Islet precursor cell (in vitro differentiated cells): ENCODE results near the gene NPPC.
"Not testable (repeated sequence)": the region's sequence is repeated elsewhere in the genome, so short reads cannot be mapped to it uniquely, and the experiment has no call there.

Experiments
- DNase-seq: peaks from one replicate; pipeline ENCODE4 v3.0.0-alpha.2; 2018

NPPC gene

GRCh38 chr2:231919341-231920035 lies 6.7 kb downstream of the NPPC start:
- no peak for DNase-seq

- no peak for DNase-seq
Observed at GRCh38 chr2:231918501-231919330, 7.5 kb downstream of the NPPC start.

- no peak for DNase-seq
Observed at GRCh38 chr2:231917280-231918066, 8.7 kb downstream of the NPPC start.

DNA sequence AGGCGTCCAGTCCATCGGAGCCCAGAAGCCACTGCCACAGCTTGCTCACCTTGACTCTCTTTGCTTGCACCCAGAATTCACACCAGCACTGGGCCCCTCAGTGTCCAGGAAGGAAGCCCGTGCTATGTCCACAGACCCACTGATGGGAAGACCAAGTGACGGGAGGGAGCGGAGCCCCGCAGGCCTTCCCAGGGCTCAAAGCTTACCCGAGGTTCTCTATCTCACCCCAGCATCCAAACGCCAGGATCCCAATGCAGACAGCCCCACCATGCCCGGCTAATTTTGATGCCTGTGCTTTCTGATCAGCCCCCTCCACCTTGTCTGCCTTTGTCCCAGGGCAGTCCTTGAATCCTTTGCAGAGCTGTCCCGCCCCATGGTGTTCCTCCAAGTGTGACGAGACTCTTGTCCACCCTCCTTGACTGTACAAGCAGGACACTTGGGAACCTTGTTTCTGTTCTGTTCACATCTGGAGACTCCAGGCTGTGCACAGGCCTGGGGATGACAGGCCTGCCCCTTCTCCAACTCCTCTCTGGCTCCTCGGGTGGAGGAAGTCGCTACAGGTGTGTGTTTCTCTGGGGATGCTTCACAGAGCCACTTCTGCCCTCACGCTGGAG lies 12.0 kb downstream of the NPPC start:
- DNase-seq: no peak

GRCh38 chr2:231911381-231911780 lies 14.8 kb downstream of the NPPC start:
- no peak for DNase-seq

GRCh38 chr2:231910771-231911170 lies 15.4 kb downstream of the NPPC start:
- DNase-seq: no peak

DNA sequence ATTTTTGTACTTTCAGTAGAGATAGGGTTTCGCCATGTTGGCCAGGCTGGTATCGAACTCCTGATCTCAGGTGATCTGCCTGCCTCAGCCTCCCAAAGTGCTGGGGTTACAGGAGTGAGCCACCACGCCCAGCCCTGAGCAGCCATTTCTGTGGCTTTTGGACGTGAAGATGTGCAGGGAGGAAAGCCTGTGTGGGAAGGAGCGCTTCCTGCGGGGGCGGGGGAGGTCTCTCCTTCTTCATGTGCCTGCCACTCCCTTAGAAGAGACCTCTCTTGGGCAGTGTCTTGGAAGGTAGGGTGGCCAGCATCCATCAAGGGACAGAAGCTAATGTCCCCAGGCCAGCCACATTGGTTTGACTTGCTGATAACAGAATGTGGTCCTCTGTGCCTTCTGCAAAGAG lies 16.0 kb downstream of the NPPC start:
- not testable (repeated sequence) for DNase-seq

GRCh38 chr2:231909631-231910030 lies 16.6 kb downstream of the NPPC start:
- DNase-seq: no peak

GRCh38 chr2:231908584-231908983 lies 17.6 kb downstream of the NPPC start:
- DNase-seq: no peak

GRCh38 chr2:231907765-231908164 lies 18.4 kb downstream of the NPPC start:
- no peak for DNase-seq

GRCh38 chr2:231905026-231905425 lies 21.2 kb downstream of the NPPC start:
- no peak for DNase-seq

DNA sequence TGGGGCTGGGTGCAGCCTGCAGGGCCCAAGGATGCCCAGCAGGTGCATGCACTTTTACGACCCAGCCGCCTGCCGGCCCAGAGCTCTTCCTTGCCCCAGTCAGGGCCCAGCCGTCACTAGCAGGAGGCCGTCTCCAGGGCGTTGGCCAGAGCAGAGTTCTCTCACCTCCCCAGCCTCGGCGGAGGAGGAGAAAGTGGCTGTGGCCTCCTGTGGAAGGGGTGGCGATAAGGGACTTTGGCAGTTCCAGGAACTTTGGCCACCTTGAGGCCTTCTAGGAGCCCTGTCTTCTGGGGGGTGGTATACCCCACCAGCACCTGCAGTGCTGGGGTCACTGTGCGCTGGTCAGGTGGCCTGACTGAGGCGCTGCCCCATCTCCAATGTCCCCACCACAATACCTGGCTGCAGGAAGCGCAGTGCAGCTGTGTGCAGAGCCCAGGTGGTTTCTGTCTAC lies 22.0 kb downstream of the NPPC start:
- no peak for DNase-seq

- DNase-seq: no peak
Observed at GRCh38 chr2:231902598-231902997, 23.6 kb downstream of the NPPC start.

DNA sequence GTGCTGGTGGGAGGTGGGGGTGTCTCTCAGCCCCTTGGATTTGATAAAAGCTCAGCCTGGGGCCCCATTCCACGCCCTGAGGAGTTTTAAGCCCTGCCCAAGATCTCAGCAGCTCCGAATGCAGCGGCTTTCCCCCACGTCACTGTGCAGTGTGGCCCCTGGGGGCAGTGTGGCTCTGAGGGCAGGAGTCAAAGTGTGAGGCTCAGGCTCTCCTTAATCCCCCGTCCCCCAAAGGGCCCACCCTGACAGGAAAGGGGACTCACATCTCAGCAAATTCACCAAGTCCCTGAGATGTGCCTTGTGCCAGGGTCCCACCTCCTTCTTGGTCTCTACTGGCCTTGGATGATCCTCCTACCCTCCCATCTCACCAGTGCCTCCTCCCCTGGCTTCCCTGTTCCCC lies 25.2 kb downstream of the NPPC start:
- DNase-seq: no peak

DNA sequence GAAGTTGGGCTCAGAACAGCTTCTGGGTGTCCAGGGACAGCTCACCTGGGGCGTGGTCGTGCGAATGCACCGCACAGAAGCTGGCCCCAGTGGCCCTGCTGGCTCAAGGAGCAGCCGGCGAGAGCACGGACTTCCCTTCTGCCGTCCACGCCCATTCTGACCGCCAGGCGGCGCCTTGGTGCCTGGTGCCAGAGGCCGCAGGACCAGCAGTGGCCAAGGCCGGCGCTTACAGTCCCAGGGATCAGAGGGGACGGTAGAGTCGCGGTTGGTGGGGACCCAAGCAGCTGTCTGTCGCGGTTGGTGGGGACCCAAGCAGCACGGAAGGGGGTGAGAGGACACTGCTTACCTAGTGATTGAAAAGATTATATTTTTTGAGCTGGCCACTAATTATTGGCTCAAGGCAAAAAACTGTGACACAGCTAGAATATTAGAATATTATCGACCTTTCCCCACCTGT lies 25.7 kb downstream of the NPPC start:
- peak; percentile 95 for DNase-seq

DNA sequence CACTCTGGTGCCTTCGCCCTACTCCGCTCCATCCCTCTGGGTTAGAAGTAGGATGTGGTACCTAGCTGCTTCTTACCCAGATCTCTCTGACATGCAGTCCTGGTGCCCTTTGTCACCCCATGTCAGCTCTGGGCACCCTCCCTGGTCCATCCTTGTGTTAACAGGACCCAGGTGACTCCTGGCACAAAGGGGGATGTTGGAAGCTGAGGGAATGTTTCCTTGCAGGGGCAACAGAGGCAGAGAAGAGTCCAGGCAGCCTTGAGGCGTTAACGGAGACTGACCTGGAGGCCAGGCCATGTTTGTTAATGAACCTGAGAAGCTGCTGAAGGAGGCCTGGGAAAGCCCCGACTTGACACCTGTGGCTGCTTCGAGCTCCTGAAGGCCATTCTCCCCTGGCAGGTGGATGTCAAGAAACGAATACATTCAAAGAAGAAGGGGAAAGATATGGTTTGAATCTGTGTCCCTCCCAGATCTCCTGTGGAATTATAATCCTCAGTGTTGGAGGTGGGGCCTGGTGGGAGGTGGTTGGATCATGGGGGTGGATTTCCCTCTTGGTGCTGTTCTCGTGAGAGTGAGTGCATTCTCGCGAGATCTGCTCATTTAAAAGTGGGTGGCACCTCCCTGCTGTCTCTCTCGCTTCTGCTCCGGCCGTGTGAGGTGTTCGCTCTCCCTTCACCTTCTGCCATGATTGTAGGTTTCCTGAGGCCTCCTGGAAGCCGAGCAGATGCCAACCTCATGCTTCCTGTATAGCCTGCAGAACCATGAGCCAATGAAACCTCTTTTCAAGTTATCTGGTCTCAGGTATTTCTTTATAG lies 31.4 kb downstream of the NPPC start:
- no peak for DNase-seq

DNA sequence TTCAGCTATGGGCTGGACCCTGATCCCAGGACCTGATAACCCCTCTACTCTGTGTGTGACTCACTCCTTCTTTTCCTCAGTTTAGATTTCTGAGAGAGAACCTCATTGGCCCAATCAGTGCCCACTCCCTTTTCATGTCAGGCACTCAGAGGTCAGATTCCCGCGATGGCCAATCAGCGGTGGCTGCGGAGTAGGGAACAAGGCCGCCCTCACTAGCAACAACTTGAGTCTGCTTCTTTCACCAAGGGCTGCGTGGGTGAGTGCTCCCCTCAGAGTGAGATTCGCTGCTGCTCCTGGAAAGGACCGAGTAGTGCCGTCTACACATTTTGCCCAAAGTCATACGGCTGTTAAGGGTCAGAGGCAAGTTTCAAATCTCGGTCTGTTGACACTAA lies 34.7 kb downstream of the NPPC start:
- DNase-seq: no peak

GRCh38 chr2:231890896-231891513 lies 35.2 kb downstream of the NPPC start:
- DNase-seq: no peak

GRCh38 chr2:231887756-231888155 lies 38.4 kb downstream of the NPPC start:
- no peak for DNase-seq

GRCh38 chr2:231886071-231886681 lies 40.0 kb downstream of the NPPC start:
- DNase-seq: no peak
